HG02938 (cell line): ENCODE results near the gene JSRP1.

ENCODE experiments used
- ATAC-seq: cut with Tn5 transposase; IDR thresholded peaks from one replicate; pipeline ENCODE4 v1.9.1; 2021; ENCODE audit warnings: mild to moderate bottlenecking, moderate library complexity; ENCODE audit not compliant: unreplicated experiment

JSRP1 gene

GRCh38 chr19:2233601-2234280 is 22.5 kb downstream of the JSRP1 start:
- no peak for ATAC-seq

GRCh38 chr19:2232286-2233151 is 23.7 kb downstream of the JSRP1 start:
- ATAC-seq, result no peak

- ATAC-seq, result no peak
Measured at GRCh38 chr19:2231621-2232221, 24.5 kb downstream of the JSRP1 start.

- no peak for ATAC-seq
Measured at GRCh38 chr19:2230807-2231533, 25.2 kb downstream of the JSRP1 start.

- no peak for ATAC-seq
Measured at GRCh38 chr19:2230033-2230531, 26.1 kb downstream of the JSRP1 start.

GRCh38 chr19:2229103-2230032 is 26.8 kb downstream of the JSRP1 start:
- no peak for ATAC-seq

- no peak for ATAC-seq
Measured at GRCh38 chr19:2228157-2229030, 27.8 kb downstream of the JSRP1 start.

- ATAC-seq, result no peak
Measured at GRCh38 chr19:2227415-2228156, 28.6 kb downstream of the JSRP1 start.

GRCh38 chr19:2226840-2227360 is 29.3 kb downstream of the JSRP1 start:
- ATAC-seq, result no peak

GRCh38 chr19:2226051-2226839 is 30.0 kb downstream of the JSRP1 start:
- ATAC-seq, result no peak

- ATAC-seq, result no peak
Measured at GRCh38 chr19:2225415-2226050, 30.7 kb downstream of the JSRP1 start.

- no peak for ATAC-seq
Measured at GRCh38 chr19:2224754-2225349, 31.4 kb downstream of the JSRP1 start.

GRCh38 chr19:2223959-2224358 is 32.3 kb downstream of the JSRP1 start:
- no peak for ATAC-seq

GRCh38 chr19:2223391-2223790 is 32.8 kb downstream of the JSRP1 start:
- no peak for ATAC-seq

GRCh38 chr19:2221918-2222317 is 34.3 kb downstream of the JSRP1 start:
- ATAC-seq, result no peak

- ATAC-seq, result no peak
Measured at GRCh38 chr19:2221250-2221831, 34.9 kb downstream of the JSRP1 start.
